Measurements from ENCODE around the gene BHLHE40. TPM values are rescaled to one million over a fixed set of nuclear protein-coding genes. Genes with fewer than 3 reads are reported as not detected.

BHLHE40 gene
- total and polyA plus RNA-seq, 10 of the 15 experiments (the other 5 are each of a cell fraction or from before 2014, with no cell fraction given) = 25.2 to 106 (median 51.4) TPM

GRCh38 chr3:4935347-4935746, 43.9 kb upstream of the BHLHE40 start (continued):
- TF ChIP-seq YBX1 (IDR thresholded peaks at IDR 0.05) (no peak), SRF (IDR thresholded peaks at IDR 0.05; ENCODE audit: low read depth in 2 of 2, low read length in 2 of 2) (no peak), IKZF2 (IDR thresholded peaks at IDR 0.05) (peak; percentile 58 to 66; a peak in 2 of 4 replicates), POLR2A (IDR thresholded peaks at IDR 0.05; ENCODE audit: low read depth, low read length) (no peak), JUNB (IDR thresholded peaks at IDR 0.05) (peak; percentile 61), SIN3A (IDR thresholded peaks at IDR 0.05; ENCODE audit: low read depth, low read length) (no peak), IRF4 (IDR thresholded peaks at IDR 0.05; ENCODE audit: low read depth, low read length) (peak; percentile 51; the same call in 1 of the 2 replicates), CHD4 (IDR thresholded peaks at IDR 0.05) (no peak), RELB (IDR thresholded peaks at IDR 0.05; ENCODE audit: low read depth) (no peak), CBFB (IDR thresholded peaks at IDR 0.05; ENCODE audit: low read depth) (peak; percentile 88), GATAD2B (conservative IDR thresholded peaks at IDR 0.05; ENCODE audit: low read depth) (no peak), RAD21 (IDR thresholded peaks at IDR 0.05; ENCODE audit: insufficient read depth, low read depth, low read length) (0 out of 2 replicates have a peak, but pooled peaks have one; percentile 14), IKZF1 (conservative IDR thresholded peaks at IDR 0.05) (peak; percentile 52; the same call in 1 of the 2 replicates), SMARCA5 (IDR thresholded peaks at IDR 0.05) (peak; percentile 56; the same call in 1 of the 2 replicates)

All from GM12878 (cell line).